Thoracic aorta (tissue), 2 donors: ENCODE measurements around the gene CARD8. TPM values are rescaled to one million over a fixed set of nuclear protein-coding genes. Genes with fewer than 3 reads are reported as not detected.
A peak's percentile ranks its signal among the peaks of the same experiment; 100 is the strongest.
"Not testable (repeated sequence)": the region's sequence is repeated elsewhere in the genome, so short reads cannot be mapped to it uniquely, and the experiment has no call there.

ENCODE experiments used
- ATAC-seq: fragments of 150-250 bp; one replicate; pipeline ENCODE4 v1.8.0; 2017; ENCODE audit warnings: low read depth; ENCODE audit not compliant: insufficient number of reproducible peaks, low FRiP score
- DNase-seq: peaks from one replicate; pipeline ENCODE4 v3.0.0-alpha.2; 2020; ENCODE audit warnings: low spot score
- H3K27ac ChIP-seq, 2 donors: fragments of 200-600 bp; sonication (generic); 1 replicate in 1 of 2; 2 replicates in 1 of 2; pipeline ENCODE4 v1.5.1; 2016; ENCODE audit warnings: mild to moderate bottlenecking in 2 of 2, moderate library complexity in 2 of 2
- H3K27me3 ChIP-seq: fragments of 200-600 bp; sonication (generic); replicated peaks from 2 replicates; pipeline ENCODE4 v1.6.0; 2016; ENCODE audit warnings: mild to moderate bottlenecking; ENCODE audit not compliant: insufficient read depth
- H3K36me3 ChIP-seq: fragments of 200-600 bp; sonication (generic); one replicate; pipeline ENCODE4 v1.5.1; 2016
- H3K4me1 ChIP-seq, 2 donors: fragments of 200-600 bp; sonication (generic); 1 replicate in 1 of 2; 2 replicates in 1 of 2; pipeline versions ENCODE4 v1.5.1 to v1.6.0; 2016; ENCODE audit warnings: low read depth in 2 of 2, mild to moderate bottlenecking in 1 of 2; ENCODE audit not compliant: control insufficient read depth in 1 of 2
- H3K4me3 ChIP-seq: fragments of 200-600 bp; sonication (generic); 2 replicates; pipeline ENCODE4 v1.5.1; 2016; ENCODE audit warnings: mild to moderate bottlenecking
- H3K9me3 ChIP-seq: fragments of 200-600 bp; sonication (generic); 2 replicates; pipeline ENCODE4 v1.5.1; 2016
- total RNA-seq, 2 donors: library from RNA; depleted of rRNA; stranded (reverse); fragments of >200 nt; gene quantifications; one replicate each; pipeline versions ENCODE4 v1.1.0 to v1.2.3, GENCODE V29; 2016
- TF ChIP-seq, protein P1 (sequence below): fragments of 200-600 bp; sonication (generic); IDR thresholded peaks from one replicate; pipeline ENCODE4 v1.5.1; 2019; ENCODE audit warnings: antibody characterized with exemption

CARD8 gene
- total RNA-seq, 2 donors from 2014 or later: 40.8 to 50.9 TPM

DNA sequence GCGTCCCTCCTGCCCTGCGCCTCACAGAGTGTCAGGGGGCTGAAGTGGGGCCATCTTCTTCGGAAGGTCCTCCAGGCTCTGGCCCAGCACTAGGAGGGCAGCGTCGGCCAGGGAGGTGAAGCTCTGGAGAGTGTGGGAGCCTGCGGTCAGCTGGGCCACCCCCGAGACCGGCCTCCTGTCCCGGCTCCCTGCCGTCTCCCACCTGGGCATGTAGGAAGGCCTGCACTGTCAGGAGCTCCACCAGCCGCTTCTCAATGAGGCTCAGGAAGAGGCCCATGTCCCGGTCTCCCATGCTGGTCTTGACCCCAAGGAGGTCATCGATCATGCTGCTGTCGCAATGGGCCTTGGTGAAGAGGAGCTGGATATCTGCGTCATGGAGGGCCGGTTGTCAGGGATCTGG, 42.3 kb upstream of the CARD8 start:
- Histone ChIP-seq H3K27me3 (no peaks in the 10 kb centered on the region), H3K36me3 (no peaks in the 10 kb centered on the region), H3K9me3 (no peaks in the 10 kb centered on the region), H3K4me3 (no peak overlapping the region), H3K4me1 (no peaks in the 10 kb centered on the region), H3K27ac (no peak overlapping the region)
- TF ChIP-seq, protein P1, sequence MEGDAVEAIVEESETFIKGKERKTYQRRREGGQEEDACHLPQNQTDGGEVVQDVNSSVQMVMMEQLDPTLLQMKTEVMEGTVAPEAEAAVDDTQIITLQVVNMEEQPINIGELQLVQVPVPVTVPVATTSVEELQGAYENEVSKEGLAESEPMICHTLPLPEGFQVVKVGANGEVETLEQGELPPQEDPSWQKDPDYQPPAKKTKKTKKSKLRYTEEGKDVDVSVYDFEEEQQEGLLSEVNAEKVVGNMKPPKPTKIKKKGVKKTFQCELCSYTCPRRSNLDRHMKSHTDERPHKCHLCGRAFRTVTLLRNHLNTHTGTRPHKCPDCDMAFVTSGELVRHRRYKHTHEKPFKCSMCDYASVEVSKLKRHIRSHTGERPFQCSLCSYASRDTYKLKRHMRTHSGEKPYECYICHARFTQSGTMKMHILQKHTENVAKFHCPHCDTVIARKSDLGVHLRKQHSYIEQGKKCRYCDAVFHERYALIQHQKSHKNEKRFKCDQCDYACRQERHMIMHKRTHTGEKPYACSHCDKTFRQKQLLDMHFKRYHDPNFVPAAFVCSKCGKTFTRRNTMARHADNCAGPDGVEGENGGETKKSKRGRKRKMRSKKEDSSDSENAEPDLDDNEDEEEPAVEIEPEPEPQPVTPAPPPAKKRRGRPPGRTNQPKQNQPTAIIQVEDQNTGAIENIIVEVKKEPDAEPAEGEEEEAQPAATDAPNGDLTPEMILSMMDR: no peak
- DNase-seq (no peak), ATAC-seq (no peak)

DNA sequence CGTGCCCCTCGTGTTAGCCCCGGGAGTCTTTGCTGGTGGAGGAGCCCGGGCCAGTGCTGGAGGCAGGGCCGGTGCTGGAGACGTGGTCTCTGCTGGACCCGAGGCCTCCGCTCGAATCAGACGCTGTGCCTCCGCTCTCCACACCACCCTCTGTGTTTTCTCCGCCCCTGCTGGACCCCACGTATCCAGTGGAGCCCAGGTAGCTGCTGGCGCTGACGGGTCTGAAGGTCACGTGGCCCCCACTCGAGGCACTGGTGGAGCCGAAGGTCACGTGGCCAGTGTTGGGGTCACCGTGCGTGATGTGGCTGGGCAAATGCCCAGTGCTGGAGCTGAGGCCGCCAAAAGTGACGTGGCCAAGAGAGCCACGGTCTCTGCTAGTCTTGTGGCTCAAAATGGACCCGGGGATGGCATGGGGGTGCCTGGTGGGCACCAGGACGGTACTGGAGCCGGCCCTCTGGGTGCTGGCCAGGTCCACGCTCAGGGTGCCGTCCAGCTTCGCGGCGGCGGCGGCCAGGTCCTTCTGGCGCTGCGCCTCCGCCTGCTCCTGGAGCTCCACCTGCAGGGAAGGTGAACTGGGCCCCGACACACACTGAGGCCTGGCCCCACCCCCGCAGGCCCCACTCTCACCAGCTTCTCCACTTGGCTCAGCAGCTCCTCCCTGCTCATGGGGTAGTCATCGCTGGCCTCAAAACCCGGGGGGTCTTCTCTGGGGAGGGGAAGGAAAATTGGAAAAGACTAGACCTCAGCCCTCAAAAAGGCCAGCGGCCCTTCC, 41.4 kb upstream of the CARD8 start:
- DNase-seq (no peak), ATAC-seq (no peak)
- TF ChIP-seq, protein P1: no peak
- H3K4me3 ChIP-seq: no peak overlapping the region
- H3K27ac ChIP-seq: no peak overlapping the region
- H3K36me3 ChIP-seq: no peaks in the 10 kb centered on the region
- H3K27me3 ChIP-seq: no peaks in the 10 kb centered on the region
- H3K4me1 ChIP-seq: no peaks in the 10 kb centered on the region
- no peaks in the 10 kb centered on the region for H3K9me3 ChIP-seq

DNA sequence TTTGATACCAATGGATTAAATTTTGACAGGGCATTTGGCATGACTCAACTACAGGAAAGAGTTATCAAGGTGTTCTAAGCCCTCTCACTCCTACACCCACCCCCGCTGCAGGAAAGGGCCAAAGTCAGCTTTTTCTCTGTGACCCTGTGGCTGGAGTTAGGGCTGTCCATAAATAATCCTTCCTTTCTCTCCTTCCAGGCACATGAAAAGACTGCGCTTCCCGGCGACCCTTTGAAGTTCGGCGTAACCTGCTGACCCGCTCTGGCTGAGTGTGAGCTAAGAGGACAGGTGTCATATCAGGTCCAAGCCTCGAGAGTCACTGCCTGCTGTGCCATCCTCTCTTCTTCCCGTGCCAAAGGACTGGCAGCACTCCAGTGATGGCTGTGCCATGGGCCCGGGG, 39.7 kb upstream of the CARD8 start:
- Histone ChIP-seq H3K27ac (no peak overlapping the region), H3K9me3 (no peaks in the 10 kb centered on the region), H3K4me1 (peaks cover 4 to 12% of the 10 kb centered on the region in 2 donors), H3K4me3 (no peak overlapping the region), H3K36me3 (no peaks in the 10 kb centered on the region), H3K27me3 (no peaks in the 10 kb centered on the region)
- ATAC-seq: no peak
- no peak for DNase-seq
- TF ChIP-seq, protein P1: no peak

DNA sequence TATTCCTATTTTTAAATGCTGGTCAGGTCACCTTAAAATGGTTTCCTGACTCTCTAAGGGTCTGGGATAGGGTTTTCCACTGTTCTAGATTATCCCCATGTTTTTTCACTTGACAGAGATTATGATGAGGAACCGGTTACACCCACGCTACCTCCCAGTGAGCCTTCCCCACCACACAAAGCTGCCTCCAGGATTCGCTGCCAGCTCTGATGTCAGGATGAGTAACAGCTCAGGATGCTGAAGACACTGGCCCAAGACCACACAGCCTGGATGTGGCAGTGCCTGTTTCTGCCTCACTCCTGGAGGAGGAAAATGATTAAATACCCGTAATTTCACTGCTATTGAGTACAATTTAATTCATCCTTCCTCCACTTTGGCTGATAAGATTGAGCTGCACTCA, 37.1 kb upstream of the CARD8 start:
- no peaks in the 10 kb centered on the region for H3K27me3 ChIP-seq
- peaks cover 7 to 15% of the 10 kb centered on the region in 2 donors for H3K4me1 ChIP-seq
- no peak overlapping the region for H3K27ac ChIP-seq
- H3K36me3 ChIP-seq: no peaks in the 10 kb centered on the region
- no peak for ATAC-seq
- TF ChIP-seq, protein P1: no peak
- H3K9me3 ChIP-seq: no peaks in the 10 kb centered on the region
- H3K4me3 ChIP-seq: no peak overlapping the region
- no peak for DNase-seq

DNA sequence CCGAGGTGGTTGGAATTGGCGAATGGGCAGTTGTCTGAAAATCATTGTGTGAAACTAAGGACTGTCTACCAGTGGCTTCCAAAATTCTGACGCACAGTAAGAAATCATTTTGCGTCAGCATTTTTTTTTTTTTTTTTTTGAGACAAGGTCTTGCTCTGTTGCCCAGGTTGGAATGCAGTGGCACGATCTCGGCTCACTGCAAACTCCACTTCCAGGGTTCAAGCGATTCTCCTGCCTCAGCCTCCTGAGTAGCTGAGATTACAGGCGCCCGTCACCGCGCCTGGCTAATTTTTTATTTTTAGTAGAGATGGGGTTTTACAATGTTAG, 35.7 kb upstream of the CARD8 start:
- H3K9me3 ChIP-seq, DNase-seq, H3K27me3 ChIP-seq, H3K27ac ChIP-seq, H3K36me3 ChIP-seq, ATAC-seq: not testable (repeated sequence)
- H3K4me3 ChIP-seq: peak overlapping the region; percentile 73
- peaks cover 7 to 15% of the 10 kb centered on the region in 2 donors for H3K4me1 ChIP-seq
